Activated naive CD8-positive, alpha-beta T cell treated with anti-CD3 and anti-CD28 coated beads, Interleukin-2, amount 50 U/mL, for 24 hours (primary cell): ENCODE results near the gene FGFBP1.

Experiments used
- ATAC-seq: fragments of 150-1000 bp; cut with Tn5 transposase; one replicate; pipeline ENCODE4 v1.10.0; 2021
- DNase-seq: peaks from one replicate; pipeline ENCODE4 v3.0.0; 2021
- H3K27ac Mint-ChIP-seq: one replicate; pipeline ENCODE4 v1.8.0; 2021; ENCODE audit warnings: mild to moderate bottlenecking, mixed read lengths
- H3K27me3 Mint-ChIP-seq: one replicate; pipeline ENCODE4 v1.8.0; 2021; ENCODE audit warnings: mixed read lengths
- H3K36me3 Mint-ChIP-seq: one replicate; pipeline ENCODE4 v1.8.0; 2021; ENCODE audit warnings: low read depth, mixed read lengths
- H3K4me1 Mint-ChIP-seq: one replicate; pipeline ENCODE4 v1.8.0; 2021; ENCODE audit warnings: mixed read lengths
- H3K4me3 Mint-ChIP-seq: one replicate; pipeline ENCODE4 v1.8.0; 2021; ENCODE audit warnings: mild to moderate bottlenecking, moderate library complexity, mixed read lengths
- H3K9me3 Mint-ChIP-seq: one replicate; pipeline ENCODE4 v1.8.0; 2021; ENCODE audit warnings: mixed read lengths

Gene FGFBP1

GRCh38 chr4:15958562-15958961, 20.0 kb upstream of the FGFBP1 start:
- H3K9me3 Mint-ChIP-seq, result peaks cover 5% of the 10 kb centered on the region
- H3K4me3 Mint-ChIP-seq, result no peak overlapping the region
- no peak overlapping the region for H3K27ac Mint-ChIP-seq
- ATAC-seq (peak; percentile 45), DNase-seq (peak; percentile 32)
- no peaks in the 10 kb centered on the region for H3K27me3 Mint-ChIP-seq
- peaks cover 2% of the 10 kb centered on the region for H3K36me3 Mint-ChIP-seq
- peaks cover 41% of the 10 kb centered on the region for H3K4me1 Mint-ChIP-seq

GRCh38 chr4:15956179-15956850, 17.8 kb upstream of the FGFBP1 start:
- Mint-ChIP-seq H3K27me3 (no peaks in the 10 kb centered on the region), H3K36me3 (peaks cover 2% of the 10 kb centered on the region), H3K9me3 (peaks cover 5% of the 10 kb centered on the region), H3K4me1 (peaks cover 20% of the 10 kb centered on the region), H3K27ac (no peak overlapping the region), H3K4me3 (no peak overlapping the region)
- DNase-seq (peak; percentile 88), ATAC-seq (peak; percentile 76)

GRCh38 chr4:15955670-15956069, 17.1 kb upstream of the FGFBP1 start:
- H3K4me3 Mint-ChIP-seq, result no peak overlapping the region
- H3K27me3 Mint-ChIP-seq, result no peaks in the 10 kb centered on the region
- no peak overlapping the region for H3K27ac Mint-ChIP-seq
- ATAC-seq, result no peak
- H3K4me1 Mint-ChIP-seq, result peaks cover 15% of the 10 kb centered on the region
- peaks cover 2% of the 10 kb centered on the region for H3K36me3 Mint-ChIP-seq
- DNase-seq, result no peak
- peaks cover 5% of the 10 kb centered on the region for H3K9me3 Mint-ChIP-seq

- Mint-ChIP-seq H3K9me3 (peaks cover 5% of the 10 kb centered on the region), H3K4me1 (peaks cover 7% of the 10 kb centered on the region), H3K36me3 (peaks cover 2% of the 10 kb centered on the region), H3K27me3 (no peaks in the 10 kb centered on the region), H3K4me3 (no peak overlapping the region), H3K27ac (no peak overlapping the region)
- ATAC-seq (no peak), DNase-seq (no peak)
These were observed 15.1 kb upstream of the FGFBP1 start for GRCh38 chr4:15953625-15954024.

- peaks cover 2% of the 10 kb centered on the region for H3K36me3 Mint-ChIP-seq
- ATAC-seq, result no peak
These were observed 13.2 kb upstream of the FGFBP1 start for GRCh38 chr4:15951781-15952180.

GRCh38 chr4:15948826-15949225, 10.3 kb upstream of the FGFBP1 start:
- Mint-ChIP-seq H3K4me3 (no peak overlapping the region), H3K27me3 (no peaks in the 10 kb centered on the region), H3K4me1 (peaks cover 2% of the 10 kb centered on the region), H3K27ac (no peak overlapping the region), H3K9me3 (no peaks in the 10 kb centered on the region), H3K36me3 (no peaks in the 10 kb centered on the region)
- ATAC-seq, result no peak
- no peak for DNase-seq

More at GRCh38 chr4:15951781-15952180, 13.2 kb upstream of the FGFBP1 start:
- no peak overlapping the region for H3K4me3 Mint-ChIP-seq
- H3K4me1 Mint-ChIP-seq, result peaks cover 2% of the 10 kb centered on the region
- no peak overlapping the region for H3K27ac Mint-ChIP-seq
- no peaks in the 10 kb centered on the region for H3K27me3 Mint-ChIP-seq
- DNase-seq, result no peak
- peaks cover 5% of the 10 kb centered on the region for H3K9me3 Mint-ChIP-seq

GRCh38 chr4:15947684-15948083, 9.1 kb upstream of the FGFBP1 start:
- Mint-ChIP-seq H3K27me3 (no peaks in the 10 kb centered on the region), H3K36me3 (no peaks in the 10 kb centered on the region), H3K27ac (no peak overlapping the region), H3K9me3 (no peaks in the 10 kb centered on the region), H3K4me3 (no peak overlapping the region), H3K4me1 (peaks cover 2% of the 10 kb centered on the region)
- DNase-seq (no peak), ATAC-seq (no peak)

- ATAC-seq, result no peak
- no peak overlapping the region for H3K27ac Mint-ChIP-seq
- H3K36me3 Mint-ChIP-seq, result no peaks in the 10 kb centered on the region
- DNase-seq, result no peak
- H3K4me3 Mint-ChIP-seq, result no peak overlapping the region
- no peaks in the 10 kb centered on the region for H3K4me1 Mint-ChIP-seq
- no peaks in the 10 kb centered on the region for H3K27me3 Mint-ChIP-seq
- H3K9me3 Mint-ChIP-seq, result no peaks in the 10 kb centered on the region
These were observed 7.0 kb upstream of the FGFBP1 start for GRCh38 chr4:15945516-15945915.

- no peaks in the 10 kb centered on the region for H3K9me3 Mint-ChIP-seq
- no peak overlapping the region for H3K4me3 Mint-ChIP-seq
- no peak for DNase-seq
- no peaks in the 10 kb centered on the region for H3K36me3 Mint-ChIP-seq
- H3K27me3 Mint-ChIP-seq, result peaks cover 3% of the 10 kb centered on the region
- H3K4me1 Mint-ChIP-seq, result no peaks in the 10 kb centered on the region
- no peak overlapping the region for H3K27ac Mint-ChIP-seq
- no peak for ATAC-seq
These were observed 6.4 kb upstream of the FGFBP1 start for GRCh38 chr4:15944895-15945294.

- H3K4me1 Mint-ChIP-seq, result no peaks in the 10 kb centered on the region
- H3K9me3 Mint-ChIP-seq, result no peaks in the 10 kb centered on the region
- H3K27ac Mint-ChIP-seq, result no peak overlapping the region
- H3K27me3 Mint-ChIP-seq, result peaks cover 3% of the 10 kb centered on the region
- ATAC-seq (no peak), DNase-seq (no peak)
- H3K36me3 Mint-ChIP-seq, result no peaks in the 10 kb centered on the region
- H3K4me3 Mint-ChIP-seq, result no peak overlapping the region
These were observed 3.7 kb upstream of the FGFBP1 start for GRCh38 chr4:15942283-15942682.

GRCh38 chr4:15938182-15938581, 358 bp downstream of the FGFBP1 start:
- ATAC-seq (no peak), DNase-seq (no peak)
- Mint-ChIP-seq H3K4me3 (no peak overlapping the region), H3K36me3 (no peaks in the 10 kb centered on the region), H3K27me3 (peaks cover 3% of the 10 kb centered on the region), H3K9me3 (no peaks in the 10 kb centered on the region), H3K4me1 (no peaks in the 10 kb centered on the region), H3K27ac (no peak overlapping the region)

GRCh38 chr4:15936495-15936894, 2.0 kb downstream of the FGFBP1 start:
- peaks cover 4% of the 10 kb centered on the region for H3K27me3 Mint-ChIP-seq
- no peak overlapping the region for H3K4me3 Mint-ChIP-seq
- no peaks in the 10 kb centered on the region for H3K36me3 Mint-ChIP-seq
- DNase-seq (no peak), ATAC-seq (no peak)
- no peak overlapping the region for H3K27ac Mint-ChIP-seq
- no peaks in the 10 kb centered on the region for H3K4me1 Mint-ChIP-seq
- H3K9me3 Mint-ChIP-seq, result no peaks in the 10 kb centered on the region

GRCh38 chr4:15935504-15936402, 2.8 kb downstream of the FGFBP1 start:
- Mint-ChIP-seq H3K27me3 (peaks cover 4% of the 10 kb centered on the region), H3K9me3 (no peaks in the 10 kb centered on the region)

GRCh38 chr4:15934259-15934658, 4.3 kb downstream of the FGFBP1 start:
- no peak for ATAC-seq
- Mint-ChIP-seq H3K27me3 (peaks cover 2% of the 10 kb centered on the region), H3K9me3 (no peaks in the 10 kb centered on the region), H3K4me1 (peaks cover 12% of the 10 kb centered on the region), H3K36me3 (no peaks in the 10 kb centered on the region), H3K4me3 (no peak overlapping the region), H3K27ac (no peak overlapping the region)
- DNase-seq, result no peak

More at GRCh38 chr4:15935504-15936402, 2.8 kb downstream of the FGFBP1 start:
- peaks cover 2% of the 10 kb centered on the region for H3K4me1 Mint-ChIP-seq
- no peak for ATAC-seq
- DNase-seq, result no peak
- H3K27ac Mint-ChIP-seq, result no peak overlapping the region
- no peaks in the 10 kb centered on the region for H3K36me3 Mint-ChIP-seq
- H3K4me3 Mint-ChIP-seq, result no peak overlapping the region
